NCI-H146 (cell line): ENCODE results near the gene SF3B6.
"Not testable (repeated sequence)": the region's sequence is repeated elsewhere in the genome, so short reads cannot be mapped to it uniquely, and the experiment has no call there.

Experiments used
- DNase-seq: peaks from one replicate; lab custom pipeline; 2025; lab: John Stamatoyannopoulos, UW

Gene SF3B6

DNA sequence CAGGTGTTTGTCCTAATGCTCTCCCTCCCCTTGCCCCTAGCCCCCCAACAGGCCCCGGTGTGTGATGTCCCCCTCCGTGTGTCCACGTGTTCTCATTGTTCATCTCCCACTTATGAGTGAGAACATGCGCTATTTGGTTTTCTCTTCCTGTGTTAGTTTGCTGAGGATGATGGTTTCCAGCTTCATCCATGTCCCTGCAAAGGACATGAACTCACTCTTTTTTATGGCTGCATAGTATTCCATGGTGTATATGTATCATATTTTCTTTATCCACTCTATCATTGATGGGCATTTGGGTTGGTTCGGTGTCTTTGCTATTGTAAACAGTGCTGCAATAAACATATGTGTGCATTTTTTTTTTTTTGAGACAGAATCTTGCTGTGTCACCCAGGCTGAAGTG lies 17.1 kb upstream of the SF3B6 start:
- DNase-seq: not testable (repeated sequence)

- no peak for DNase-seq
These were observed 12.8 kb upstream of the SF3B6 start for GRCh38 chr2:24088821-24089359.

DNA sequence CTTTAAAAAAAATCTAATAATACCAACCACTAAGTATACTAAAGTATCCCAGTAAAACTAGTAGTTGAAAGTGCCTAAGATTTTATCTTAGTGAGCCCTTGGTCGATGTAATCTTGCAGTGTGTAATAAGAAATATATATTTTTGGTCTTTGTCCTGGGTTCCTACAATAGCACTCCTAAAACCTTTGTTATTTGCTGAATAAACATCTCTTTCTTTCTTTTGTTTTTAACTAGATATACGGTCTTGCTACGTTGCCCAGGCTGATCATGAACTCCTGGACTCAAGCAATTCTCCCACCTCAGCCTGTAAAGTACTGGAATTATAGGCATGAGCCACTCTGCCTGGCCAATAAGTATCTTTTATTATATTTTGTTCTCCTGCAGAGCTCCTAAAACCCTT lies 10.9 kb upstream of the SF3B6 start:
- no peak for DNase-seq

- no peak for DNase-seq
These were observed 10.1 kb upstream of the SF3B6 start for GRCh38 chr2:24086241-24086640.

GRCh38 chr2:24085200-24085489 lies 9.0 kb upstream of the SF3B6 start:
- DNase-seq: no peak

GRCh38 chr2:24084386-24085199 lies 8.5 kb upstream of the SF3B6 start, which contains the start of gene TP53I3:
TP53I3 (minus strand) TSS chr2:24084834; CDS start chr2:24084326, 508 bp downstream.
- peak; percentile 91 for DNase-seq

GRCh38 chr2:24083567-24084385 lies 7.7 kb upstream of the SF3B6 start:
- peak; percentile 96 for DNase-seq

- DNase-seq: no peak
These were observed 6.9 kb upstream of the SF3B6 start for GRCh38 chr2:24082787-24083566.

DNA sequence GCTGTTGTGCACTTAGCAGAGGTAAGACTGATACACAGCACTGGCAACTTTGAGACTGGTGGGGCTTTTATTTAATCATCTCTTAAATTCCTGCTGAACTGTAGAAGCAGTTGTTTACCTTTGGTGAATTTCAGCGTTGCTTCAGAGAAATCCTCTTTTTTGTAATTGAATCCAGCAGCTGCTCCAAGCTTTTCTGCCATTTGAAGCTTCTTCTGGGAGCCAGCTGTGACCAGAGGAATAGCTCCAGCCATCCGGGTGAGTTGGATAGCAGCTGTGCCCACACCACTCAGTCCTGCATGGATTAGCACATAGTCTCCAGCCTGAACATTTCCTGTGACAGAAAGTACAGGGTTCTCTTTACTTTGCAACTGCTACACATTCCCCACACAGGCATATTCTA lies 4.6 kb upstream of the SF3B6 start:
- no peak for DNase-seq

DNA sequence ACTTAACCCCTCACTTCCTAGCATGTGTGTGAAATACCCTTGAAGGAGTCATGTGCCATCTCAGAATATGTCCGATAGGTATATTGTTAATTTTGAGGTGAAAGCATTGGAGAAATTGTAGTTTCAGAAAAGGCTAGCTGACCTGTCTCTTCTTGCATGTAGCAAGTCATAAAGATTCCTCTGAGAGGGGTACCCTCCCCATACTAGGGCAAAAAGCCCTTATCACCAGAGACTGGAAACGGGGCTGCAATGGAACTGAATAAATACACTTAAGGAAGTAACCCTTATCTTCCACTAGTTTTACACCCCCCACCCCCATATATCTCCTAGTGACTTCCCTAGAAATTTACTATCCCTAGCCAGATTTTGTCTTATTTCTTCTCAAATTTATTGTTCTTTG lies 1.8 kb upstream of the SF3B6 start:
- DNase-seq: no peak

DNA sequence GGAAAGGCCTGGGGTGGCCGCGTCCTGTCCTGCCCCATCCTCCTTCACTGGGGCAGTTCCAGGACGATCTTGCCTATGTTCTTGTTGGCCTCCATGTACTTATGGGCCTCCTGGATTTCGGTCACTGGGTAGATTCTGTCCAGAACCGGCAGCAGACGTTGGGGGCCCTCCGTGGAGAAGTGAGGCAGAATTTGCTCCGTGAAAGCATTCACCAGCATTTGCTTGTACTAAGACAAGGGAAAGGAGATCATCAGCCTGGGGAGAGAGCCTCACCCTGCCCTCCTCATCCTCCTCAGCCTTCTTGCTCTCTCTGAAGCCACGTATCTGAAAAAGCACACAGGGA lies 1.4 kb upstream of the SF3B6 start:
- DNase-seq: no peak

DNA sequence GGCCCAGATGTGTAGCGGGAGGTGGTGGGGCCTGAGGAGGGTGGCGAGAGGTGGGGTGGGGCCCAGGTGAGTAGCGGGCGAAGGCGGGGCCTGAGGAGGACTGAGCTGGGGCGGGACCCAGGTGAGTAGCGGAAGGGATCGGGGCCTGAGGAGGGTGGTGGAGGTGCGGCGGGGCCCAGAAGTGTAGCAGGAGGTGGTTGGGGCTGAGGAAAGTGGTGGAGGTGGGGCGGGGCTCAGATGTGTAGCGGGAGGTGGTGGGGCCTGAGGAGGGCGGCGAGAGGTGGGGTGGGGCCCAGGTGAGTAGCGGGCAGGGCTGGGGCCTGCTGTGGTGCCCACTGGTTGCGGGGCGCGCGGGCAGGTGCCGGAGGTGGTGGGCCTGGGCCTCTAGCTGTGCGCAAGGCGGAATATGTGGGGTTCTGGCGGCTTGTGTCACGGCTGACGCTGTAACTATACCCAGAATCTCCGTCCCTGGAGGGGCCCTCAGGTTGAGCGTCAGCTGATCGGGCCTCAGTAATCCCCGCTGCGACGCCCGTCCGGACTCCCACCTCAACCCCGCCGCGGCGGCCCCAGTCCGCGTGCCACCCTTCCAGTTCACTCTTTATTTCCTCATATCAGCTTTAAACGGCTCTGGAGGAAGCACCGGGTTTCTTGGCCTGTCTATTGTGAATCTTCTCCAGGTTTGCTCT lies 866 bp upstream of the SF3B6 start:
- no peak for DNase-seq

DNA sequence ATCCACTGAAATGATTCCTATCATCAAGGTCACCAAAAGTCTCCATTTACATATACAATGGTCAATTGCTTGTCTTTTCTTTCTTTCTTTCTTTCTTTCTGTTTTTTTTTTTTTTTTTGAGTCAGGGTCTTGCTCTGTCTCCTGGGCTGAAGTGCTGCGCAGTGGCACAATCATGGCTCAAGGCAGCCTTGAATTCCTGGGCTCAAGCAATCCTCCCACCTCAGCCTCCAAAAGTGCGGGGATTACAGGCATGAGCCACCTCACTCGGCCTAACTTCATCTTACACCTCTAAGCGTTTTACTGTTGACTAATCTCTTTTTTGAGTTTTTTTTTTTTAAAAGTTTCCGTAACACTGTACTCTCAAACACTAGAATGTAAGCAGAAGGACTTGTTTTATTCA lies 867 bp downstream of the SF3B6 start:
- DNase-seq: no peak

DNA sequence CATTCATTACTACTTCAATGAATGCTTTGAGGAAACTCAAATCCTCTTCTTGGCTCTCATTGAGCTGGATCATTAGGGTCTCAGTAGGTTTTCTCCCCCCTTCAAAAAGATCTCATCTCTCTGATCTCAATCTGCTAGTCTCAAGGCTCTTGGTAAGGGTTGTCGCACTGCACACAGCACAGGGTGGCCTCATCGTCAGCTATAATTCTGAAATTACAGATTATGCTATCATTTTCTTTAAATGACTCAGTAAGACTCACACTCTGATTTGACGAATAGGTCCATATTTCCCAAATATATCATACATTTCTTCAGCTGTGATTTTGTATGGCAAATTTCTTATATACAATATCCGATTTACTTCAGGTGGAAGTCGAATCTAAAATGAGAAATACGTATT lies 2.3 kb downstream of the SF3B6 start:
- no peak for DNase-seq

DNA sequence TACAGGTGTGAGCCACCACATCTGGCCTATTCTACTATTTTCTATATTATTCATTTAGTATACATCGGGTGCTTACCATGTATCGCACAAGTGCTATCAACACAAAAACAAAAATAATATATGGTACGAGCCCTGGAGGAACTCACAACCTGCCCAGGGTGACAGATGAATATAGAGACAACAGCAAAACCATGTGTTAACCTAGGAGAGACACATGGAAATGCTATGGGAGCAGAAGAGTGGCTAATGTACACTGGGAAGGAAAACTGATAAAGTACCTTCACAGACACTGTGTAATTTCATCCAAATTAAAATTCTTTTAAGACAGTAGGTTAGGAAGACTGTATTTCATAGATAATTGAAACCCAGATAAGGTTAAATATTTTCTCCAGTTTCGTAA lies 3.9 kb downstream of the SF3B6 start:
- DNase-seq: no peak

DNA sequence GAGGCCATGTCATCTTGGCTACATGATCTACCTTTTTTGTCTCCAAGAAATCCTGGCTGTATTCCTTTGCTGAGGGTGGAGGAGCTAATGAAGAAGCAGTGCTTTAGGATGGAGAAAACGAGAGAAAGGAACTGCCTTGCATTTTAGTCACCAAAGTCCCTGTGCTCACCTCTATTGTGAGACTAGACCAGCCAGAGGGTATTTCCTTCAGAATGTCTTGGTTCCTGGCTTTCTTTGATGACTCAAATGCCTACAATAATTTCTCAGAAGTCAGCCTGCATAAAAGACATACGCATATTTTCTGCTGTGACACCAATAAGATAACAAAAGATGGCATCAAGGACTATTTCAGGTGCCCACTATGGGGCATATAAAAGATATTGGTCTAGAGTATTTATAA lies 10.8 kb downstream of the SF3B6 start:
- DNase-seq: no peak

GRCh38 chr2:24058564-24059271 lies 17.4 kb downstream of the SF3B6 start:
- DNase-seq: no peak

- no peak for DNase-seq
These were observed 20.4 kb downstream of the SF3B6 start for GRCh38 chr2:24055750-24056149.

DNA sequence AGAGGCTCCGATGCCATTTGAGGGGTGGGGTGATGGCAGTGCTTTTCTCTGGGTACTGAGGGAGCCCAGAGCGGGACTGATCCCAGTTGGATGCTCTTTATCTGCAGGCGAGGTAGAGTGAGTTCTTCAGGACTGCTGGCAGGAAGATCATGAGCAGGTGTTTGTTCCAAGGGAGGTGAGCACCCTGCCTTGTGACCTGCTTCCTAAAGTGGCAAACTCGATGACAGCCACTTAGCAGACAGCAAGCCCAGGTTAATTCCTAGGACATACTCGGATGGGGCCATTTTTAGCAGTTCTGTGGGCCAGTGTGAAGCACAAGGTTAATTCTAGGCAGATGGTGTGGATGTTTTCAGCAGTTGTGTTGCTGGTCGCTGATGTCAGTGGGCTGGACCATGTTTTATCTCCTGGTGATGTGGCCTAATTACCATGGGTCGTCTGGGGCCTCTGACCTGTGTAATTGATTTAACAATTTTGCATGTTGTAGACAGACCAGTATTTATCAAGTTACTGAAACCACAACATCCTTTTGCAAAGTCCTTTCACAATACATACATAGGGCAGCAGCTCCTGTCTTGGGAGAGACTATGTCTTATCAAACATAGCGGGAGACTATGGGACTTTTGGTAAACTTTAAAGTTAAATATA lies 21.6 kb downstream of the SF3B6 start:
- DNase-seq: no peak

DNA sequence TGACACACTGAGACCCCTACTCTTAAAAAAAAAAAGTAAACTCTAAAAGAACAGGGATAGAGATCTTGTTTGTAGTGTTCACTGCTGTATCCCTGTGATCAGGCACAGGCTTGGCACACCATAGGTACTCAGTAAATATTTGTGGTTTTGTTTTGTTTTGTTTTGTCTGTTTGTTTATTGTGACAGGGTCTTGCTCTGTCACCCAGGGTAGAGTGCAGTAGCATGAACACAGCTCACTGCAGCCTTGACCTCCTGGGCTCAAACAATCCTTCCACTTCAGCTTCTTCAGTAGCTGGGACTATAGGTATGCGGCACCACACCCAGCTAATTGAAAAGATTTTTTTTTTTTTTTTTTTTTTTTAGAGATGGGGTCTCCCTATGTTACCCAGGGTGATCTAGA lies 23.2 kb downstream of the SF3B6 start:
- DNase-seq: no peak

- no peak for DNase-seq
These were observed 24.3 kb downstream of the SF3B6 start for GRCh38 chr2:24051833-24052232.
